K562 (cell line): ENCODE data around the gene CHCHD1. TPM values are rescaled to one million over a fixed set of nuclear protein-coding genes. Genes with fewer than 3 reads are reported as not detected.

Source experiments
- KAT7 ChIP-seq: sonication (generic); formaldehyde crosslinking; IDR thresholded peaks from 2 replicates; pipeline ENCODE4 v1.8.0; 2022; ENCODE audit warnings: missing genetic modification reagents, mild to moderate bottlenecking, borderline replicate concordance
- NFRKB ChIP-seq: fragments of 450-650 bp; IDR thresholded peaks from 2 replicates; pipeline ENCODE4 v1.6.1; 2016; ENCODE audit warnings: low read depth
- POLR2H ChIP-seq: IDR thresholded peaks from 2 replicates; pipeline ENCODE4 v1.6.1; 2016; ENCODE audit warnings: missing genetic modification characterization, low read depth, mild to moderate bottlenecking, control low read depth, missing compliant biosample characterization, moderate library complexity
- RAD21 ChIP-seq, 2 experiments: fragments of 250-450 bp in 1 of 2; fragments of 450-650 bp in 1 of 2; sonication (Bioruptor Pico) in 1 of 2; formaldehyde crosslinking in 1 of 2; IDR thresholded peaks in 1 of 2; conservative IDR thresholded peaks in 1 of 2; 2 replicates each; pipeline versions ENCODE4 v1.4.0 to v1.8.0; 2020 to 2022; ENCODE audit warnings: mild to moderate bottlenecking in 2 of 2, moderate library complexity in 1 of 2
- RNF2 ChIP-seq: sonication (generic); IDR thresholded peaks from 2 replicates; pipeline ENCODE4 v1.6.1; 2016
- SP1 ChIP-seq: sonication (generic); formaldehyde crosslinking; IDR thresholded peaks from 2 replicates; pipeline ENCODE4 v1.8.1; 2022; ENCODE audit warnings: mild to moderate bottlenecking, missing genetic modification reagents
- THAP12 ChIP-seq: fragments of 250-450 bp; sonication (Bioruptor Pico); IDR thresholded peaks from 2 replicates; pipeline ENCODE4 v1.9.0; 2021; ENCODE audit warnings: mild to moderate bottlenecking, inconsistent platforms
- YBX1 ChIP-seq: fragments of 450-650 bp; IDR thresholded peaks from 2 replicates; pipeline ENCODE4 v1.7.1; 2016; ENCODE audit warnings: mild to moderate bottlenecking
- ZMIZ1 ChIP-seq, 2 experiments: fragments of 150-350 bp in 1 of 2; IDR thresholded peaks; 2 replicates each; pipeline ENCODE4 v1.6.1; 2012 to 2016; ENCODE audit warnings: low read depth in 2 of 2, low read length in 2 of 2, mild to moderate bottlenecking in 1 of 2, moderate library complexity in 1 of 2
- ZNF140 ChIP-seq: fragments of 250-450 bp; sonication (Bioruptor Pico); IDR thresholded peaks from 2 replicates; pipeline ENCODE4 v1.8.0; 2021; ENCODE audit warnings: moderate library complexity, mild to moderate bottlenecking, inconsistent platforms
- ZNF507 ChIP-seq: conservative IDR thresholded peaks from 2 replicates; pipeline ENCODE4 v1.6.1; 2017; ENCODE audit warnings: missing genetic modification characterization, missing compliant biosample characterization
- ZNF764 ChIP-seq: fragments of 250-450 bp; sonication (Bioruptor Pico); IDR thresholded peaks from 2 replicates; pipeline ENCODE4 v1.4.0; 2020; ENCODE audit warnings: low read depth, mild to moderate bottlenecking, moderate library complexity
- ZSCAN32 ChIP-seq: fragments of 450-650 bp; formaldehyde crosslinking; IDR thresholded peaks from 2 replicates; pipeline ENCODE4 v1.4.0; 2020; ENCODE audit warnings: mild to moderate bottlenecking, moderate library complexity
- polyA plus RNA-seq, 8 experiments: library from polyadenylated mRNA; depleted of rRNA in 4 of 8; stranded (reverse) in 5 of 8; unstranded in 3 of 8; fragments of >200 nt; fragmentation: Nextera tagmentation in 2 of 8; fragmentation: Illumina TruSeq in 1 of 8; extraction: Ambion mirVana in 2 of 8; extraction: Trizol in 1 of 8; gene quantifications; 2 replicates each; pipeline versions ENCODE4 v1.2.1 to v1.2.3, GENCODE V29; 2011 to 2014; ENCODE audit warnings: inconsistent platforms in 1 of 8, missing spikeins in 1 of 8
- total RNA-seq, 7 experiments: library from RNA; depleted of rRNA in 6 of 7; stranded (reverse); fragments of >200 nt in 6 of 7; fragmentation: Illumina TruSeq in 2 of 7; extraction: Trizol in 2 of 7; gene quantifications; 2 replicates each; pipeline versions ENCODE4 v1.2.1 to v1.2.3, GENCODE V29; 2011 to 2021; ENCODE audit warnings: low replicate concordance in 1 of 7
- TF ChIP-seq, protein P1 (sequence below): fragments of 450-650 bp; conservative IDR thresholded peaks from 2 replicates; pipeline ENCODE4 v1.6.1; 2016; ENCODE audit warnings: missing genetic modification characterization, low read depth, mild to moderate bottlenecking, control low read depth, missing compliant biosample characterization

Gene CHCHD1
- total and polyA plus RNA-seq, 9 of the 15 experiments (the other 6 are each of a cell fraction or from before 2014, with no cell fraction given), result 52.9 to 126 (median 83.4) TPM

DNA sequence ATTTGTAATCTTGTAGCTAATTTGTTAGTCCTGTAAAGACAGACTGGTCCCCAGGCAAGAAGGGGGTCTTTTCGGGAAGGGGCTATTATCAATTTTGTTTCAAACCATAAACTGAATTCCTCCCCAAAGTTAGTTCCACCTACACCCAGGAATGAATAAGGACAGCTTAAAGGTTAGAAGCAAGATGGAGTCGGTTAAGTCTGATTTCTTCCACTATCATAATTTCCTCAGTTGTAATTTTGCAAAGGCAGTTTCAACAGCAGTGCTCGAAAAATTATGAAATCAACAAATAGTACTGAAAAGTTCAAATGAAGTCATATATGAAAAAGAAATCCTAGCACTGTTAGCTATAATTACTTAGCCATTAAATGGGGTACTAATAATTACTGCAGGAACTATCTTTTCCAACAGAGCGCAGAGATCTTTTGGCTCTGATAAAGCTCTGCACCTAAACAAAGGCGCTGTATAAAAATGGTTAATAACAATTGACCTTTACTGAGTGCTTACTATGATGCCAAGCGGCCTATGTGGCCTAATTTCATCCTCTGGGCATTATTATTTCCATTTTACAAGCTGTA, 38.4 kb upstream of the CHCHD1 start (continued):
- TF ChIP-seq THAP12 (CRISPR knock-in tag) (no peak), YBX1 (no peak), ZSCAN32 (CRISPR knock-in tag) (peak; percentile 92), SP1 (no peak), RAD21 (CRISPR knock-in tag; conservative IDR thresholded peaks at IDR 0.05 in 1 of 2, IDR thresholded peaks at IDR 0.05 in 1 of 2) (peak in 1 of 2 experiments; percentile 32; a peak in 2 of 4 replicates), ZMIZ1 (IDR thresholded peaks at IDR 0.05; ENCODE audit: low read depth in 2 of 2, low read length in 2 of 2) (no peak), KAT7 (no peak; the same call in 1 of the 2 replicates), RNF2 (no peak), ZNF764 (CRISPR knock-in tag) (no peak; the same call in 1 of the 2 replicates), ZNF507 (peak; percentile 61), POLR2H (0 out of 2 replicates have a peak, but pooled peaks have one; percentile 93), ZNF140 (CRISPR knock-in tag) (peak; percentile 96), NFRKB (no peak)
- TF ChIP-seq, protein P1, sequence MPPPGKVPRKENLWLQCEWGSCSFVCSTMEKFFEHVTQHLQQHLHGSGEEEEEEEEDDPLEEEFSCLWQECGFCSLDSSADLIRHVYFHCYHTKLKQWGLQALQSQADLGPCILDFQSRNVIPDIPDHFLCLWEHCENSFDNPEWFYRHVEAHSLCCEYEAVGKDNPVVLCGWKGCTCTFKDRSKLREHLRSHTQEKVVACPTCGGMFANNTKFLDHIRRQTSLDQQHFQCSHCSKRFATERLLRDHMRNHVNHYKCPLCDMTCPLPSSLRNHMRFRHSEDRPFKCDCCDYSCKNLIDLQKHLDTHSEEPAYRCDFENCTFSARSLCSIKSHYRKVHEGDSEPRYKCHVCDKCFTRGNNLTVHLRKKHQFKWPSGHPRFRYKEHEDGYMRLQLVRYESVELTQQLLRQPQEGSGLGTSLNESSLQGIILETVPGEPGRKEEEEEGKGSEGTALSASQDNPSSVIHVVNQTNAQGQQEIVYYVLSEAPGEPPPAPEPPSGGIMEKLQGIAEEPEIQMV (tag), result peak; percentile 95
